A549 (cell line): ENCODE results near the gene HPRT1. TPM values are rescaled to one million over a fixed set of nuclear protein-coding genes. Genes with fewer than 3 reads are reported as not detected.
"Not testable (repeated sequence)": the region's sequence is repeated elsewhere in the genome, so short reads cannot be mapped to it uniquely, and the experiment has no call there.

Experiments used
- ATAC-seq, 2 experiments: fragments of 200-7000 bp in 1 of 2; fragments of >200 bp in 1 of 2; cut with Nextera tagmentation in 1 of 2; cut with Tn5 transposase in 1 of 2; 3 replicates each; pipeline versions ENCODE4 v1.8.0 to v1.9.1; 2018 to 2020; ENCODE audit warnings: mild to moderate bottlenecking in 1 of 2, moderate library complexity in 1 of 2
- CTCF ChIA-PET: fragments of 300-600 bp; sonication (Branson Sonifier 250); formaldehyde crosslinking; extraction: SDS; loops from one replicate; lab custom pipeline; 2021; ENCODE audit warnings: antibody characterized with exemption, inconsistent platforms; lab: Yijun Ruan, JAX
- POLR2A ChIA-PET: fragments of 350-600 bp; formaldehyde crosslinking; extraction: SDS; loops from one replicate; lab custom pipeline; 2021; ENCODE audit warnings: antibody characterized with exemption, inconsistent platforms; lab: Yijun Ruan, JAX
- DNase-seq, 2 experiments: peaks; one replicate each; pipeline versions ENCODE4 v3.0.0 to v3.0.0-alpha.2; 2011 to 2016; ENCODE audit warnings: low read depth in 1 of 2, low spot score in 1 of 2
- FAIRE-seq: peaks from 2 replicates; lab custom pipeline; 2011; peaks lifted over from hg19 to GRCh38; lab: Jason Lieb, UNC
- H3K27ac ChIP-seq, 2 experiments: fragments of >200 bp; sonication (Bioruptor Twin); formaldehyde crosslinking; 3 replicates each; pipeline ENCODE4 v1.5.1; 2016 to 2017
- H3K4me1 ChIP-seq: fragments of >200 bp; sonication (Bioruptor Twin); formaldehyde crosslinking; 3 replicates; pipeline ENCODE4 v1.6.1; 2016
- H3K4me2 ChIP-seq: fragments of >200 bp; sonication (Bioruptor Twin); formaldehyde crosslinking; 3 replicates; pipeline ENCODE4 v1.6.1; 2016
- H3K4me3 ChIP-seq: fragments of >200 bp; sonication (Bioruptor Twin); formaldehyde crosslinking; 3 replicates; pipeline ENCODE4 v1.5.1; 2016
- H3K9me3 ChIP-seq: fragments of >200 bp; sonication (Bioruptor Twin); formaldehyde crosslinking; 3 replicates; pipeline ENCODE4 v1.6.1; 2016
- EP300 ChIP-seq, 2 experiments: fragments of >200 bp; sonication (Bioruptor Twin); formaldehyde crosslinking; IDR thresholded peaks; 2 replicates in 1 of 2; 3 replicates in 1 of 2; pipeline ENCODE4 v1.6.1; 2016 to 2017
- ESRRA ChIP-seq: fragments of 150-350 bp; IDR thresholded peaks from 2 replicates; pipeline ENCODE4 v1.6.1; 2014; ENCODE audit warnings: mild to moderate bottlenecking, low read length, borderline replicate concordance
- FOSB ChIP-seq: fragments of 250-450 bp; sonication (Bioruptor Pico); IDR thresholded peaks from 2 replicates; pipeline ENCODE4 v1.5.0; 2020; ENCODE audit warnings: mild to moderate bottlenecking, moderate library complexity
- FOXS1 ChIP-seq: fragments of 250-450 bp; sonication (Bioruptor Pico); IDR thresholded peaks from 2 replicates; pipeline ENCODE4 v1.5.0; 2020; ENCODE audit warnings: mild to moderate bottlenecking, moderate library complexity
- HOXB13 ChIP-seq: fragments of 250-450 bp; sonication (Bioruptor Pico); IDR thresholded peaks from 2 replicates; pipeline ENCODE4 v1.5.0; 2020; ENCODE audit warnings: low read depth, mild to moderate bottlenecking, moderate library complexity
- HOXB5 ChIP-seq: fragments of 250-450 bp; sonication (Bioruptor Pico); IDR thresholded peaks from 2 replicates; pipeline ENCODE4 v1.5.0; 2020; ENCODE audit warnings: mild to moderate bottlenecking, moderate library complexity
- JUN ChIP-seq, 2 experiments: fragments of >200 bp; sonication (Bioruptor Twin); formaldehyde crosslinking; IDR thresholded peaks; 2 replicates in 1 of 2; 3 replicates in 1 of 2; pipeline ENCODE4 v1.6.1; 2016 to 2017
- JUNB ChIP-seq: fragments of >200 bp; sonication (Bioruptor Twin); formaldehyde crosslinking; IDR thresholded peaks from 2 replicates; pipeline ENCODE4 v1.6.1; 2016
- KDM5A ChIP-seq: fragments of 200-600 bp; sonication (generic); IDR thresholded peaks from 2 replicates; pipeline ENCODE4 v1.6.1; 2016; ENCODE audit warnings: antibody characterized with exemption, mild to moderate bottlenecking
- MAFK ChIP-seq: fragments of 450-650 bp; IDR thresholded peaks from 2 replicates; pipeline ENCODE4 v1.6.1; 2014; ENCODE audit not compliant: partially characterized antibody
- MAZ ChIP-seq: fragments of 150-350 bp; IDR thresholded peaks from 2 replicates; pipeline ENCODE4 v1.6.1; 2014; ENCODE audit warnings: antibody characterized with exemption, low read depth, low read length, borderline replicate concordance
- MYC ChIP-seq: IDR thresholded peaks from 2 replicates; pipeline ENCODE4 v1.6.1; 2012; ENCODE audit warnings: mild to moderate bottlenecking, inconsistent platforms, low read length, improper control_type of control experiment, borderline replicate concordance
- POLR2A ChIP-seq: IDR thresholded peaks from 2 replicates; pipeline ENCODE4 v1.6.1; 2012; ENCODE audit warnings: mild to moderate bottlenecking, low read length
- POLR2AphosphoS2 ChIP-seq: conservative IDR thresholded peaks from 2 replicates; pipeline ENCODE4 v1.6.1; 2012; ENCODE audit warnings: low read length, improper control_type of control experiment, inconsistent platforms
- RAD21 ChIP-seq, 2 experiments: fragments of >200 bp in 1 of 2; sonication (Bioruptor Twin) in 1 of 2; formaldehyde crosslinking in 1 of 2; IDR thresholded peaks in 1 of 2; conservative IDR thresholded peaks in 1 of 2; 2 replicates in 1 of 2; 3 replicates in 1 of 2; pipeline ENCODE4 v1.6.1; 2012 to 2018; ENCODE audit warnings: inconsistent platforms in 1 of 2
- RCOR1 ChIP-seq: fragments of 150-350 bp; IDR thresholded peaks from 2 replicates; pipeline ENCODE4 v1.6.1; 2014; ENCODE audit warnings: antibody characterized with exemption, low read length, low read depth
- SMC3 ChIP-seq: fragments of >200 bp; sonication (Bioruptor Twin); formaldehyde crosslinking; IDR thresholded peaks from 3 replicates; pipeline ENCODE4 v1.6.1; 2018; ENCODE audit warnings: inconsistent platforms
- SREBF2 ChIP-seq: fragments of 450-650 bp; IDR thresholded peaks from 2 replicates; pipeline ENCODE4 v1.6.1; 2014; ENCODE audit warnings: mild to moderate bottlenecking, moderate library complexity
- ZFP36 ChIP-seq: fragments of 450-650 bp; IDR thresholded peaks from 2 replicates; pipeline ENCODE4 v1.6.1; 2014; ENCODE audit warnings: borderline replicate concordance; ENCODE audit not compliant: partially characterized antibody
- ZSCAN20 ChIP-seq: fragments of 250-450 bp; sonication (Bioruptor Pico); IDR thresholded peaks from 2 replicates; pipeline ENCODE4 v1.8.0; 2022; ENCODE audit warnings: mild to moderate bottlenecking, moderate library complexity
- WGBS: methylation state at CpG from one replicate; pipeline ENCODE4 v1.1.6; 2017; ENCODE audit errors: missing lambda C conversion rate; 5-methylcytosine and 5-hydroxymethylcytosine counted together
- polyA plus RNA-seq, 4 experiments: library from polyadenylated mRNA; depleted of rRNA in 3 of 4; stranded (reverse); fragments of >200 nt; fragmentation: RNase III in 1 of 4; extraction: RNeasy Plus Mini Kit Qiagen cat#74134 plus additional on column Dnase treatment in 1 of 4; gene quantifications; 2 replicates in 3 of 4; 3 replicates in 1 of 4; pipeline ENCODE4 v1.2.3, GENCODE V29; 2011 to 2017
- TF ChIP-seq, protein P1 (sequence below): fragments of >200 bp; sonication (Bioruptor Twin); formaldehyde crosslinking; IDR thresholded peaks from 2 replicates; pipeline ENCODE4 v1.6.1; 2016
- TF ChIP-seq, protein P2 (sequence below): fragments of >200 bp; sonication (Bioruptor Twin); formaldehyde crosslinking; IDR thresholded peaks from 3 replicates; pipeline ENCODE4 v1.6.1; 2016
- TF ChIP-seq, protein P3 (sequence below): fragments of 200-600 bp; sonication (generic); IDR thresholded peaks from 2 replicates; pipeline ENCODE4 v1.6.1; 2016; ENCODE audit warnings: antibody characterized with exemption, mild to moderate bottlenecking, moderate library complexity

HPRT1 gene
- polyA plus RNA-seq, 2 of the 4 experiments (the other 2 are of a cell fraction), result 96.6 to 97.4 TPM

DNA sequence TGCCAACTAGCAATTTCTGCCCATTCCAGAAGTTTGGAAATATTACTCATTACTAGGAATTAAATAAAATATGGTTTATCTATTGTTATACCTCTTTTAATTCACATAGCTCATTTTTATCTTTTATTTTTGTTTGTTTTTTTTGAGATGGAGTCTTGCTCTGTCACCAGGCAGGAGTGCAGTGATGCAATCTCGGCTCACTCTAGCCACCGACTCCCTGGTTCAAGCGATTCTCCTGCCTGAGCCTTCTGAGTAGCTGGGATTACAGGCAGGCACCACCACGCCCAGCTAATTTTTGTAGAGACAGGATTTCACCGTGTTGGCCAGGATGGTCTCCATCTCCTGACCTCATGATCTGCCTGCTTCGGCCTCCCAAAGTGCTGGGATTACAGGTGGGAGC, 4.5 kb downstream of the HPRT1 start:
- peaks cover 19% of the 10 kb centered on the region; the same call in 2 of the 3 replicates for H3K4me1 ChIP-seq
- not testable (repeated sequence) for H3K4me2 ChIP-seq, ATAC-seq, H3K27ac ChIP-seq, FAIRE-seq, H3K4me3 ChIP-seq, DNase-seq, H3K9me3 ChIP-seq
- ChIA-PET CTCF (interaction anchor here (0.6 to 1.6 kb wide), 4 partner anchors 14 to 317 kb away, joined by 3 to 4 read pairs (median 4); no protein-coding TSS in a partner anchor), POLR2A (interaction anchor here (0.7 kb wide), 1 partner anchor 90 kb away, joined by 3 read pairs; no protein-coding TSS in a partner anchor)
- 87% methylated on average over 6 of the region's 6 CpGs for WGBS

DNA sequence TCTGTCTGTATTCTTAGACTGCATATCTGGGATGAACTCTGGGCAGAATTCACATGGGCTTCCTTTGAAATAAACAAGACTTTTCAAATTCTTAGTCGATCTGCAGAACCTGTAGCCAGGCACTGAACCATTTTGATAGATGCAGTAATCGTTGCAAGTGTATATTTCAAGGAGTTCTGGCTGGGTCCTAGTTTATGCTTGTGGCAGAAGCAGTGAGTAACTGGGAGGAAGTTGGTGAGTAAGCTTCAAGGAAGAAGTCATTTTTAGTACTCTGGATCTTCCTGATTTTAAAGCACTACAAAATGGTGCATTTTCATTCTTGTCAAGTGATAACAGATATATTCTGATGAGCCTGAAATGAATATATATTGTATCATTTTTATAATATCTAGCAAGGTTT, 9.5 kb downstream of the HPRT1 start:
- no peak overlapping the region for H3K4me2 ChIP-seq
- CTCF ChIA-PET, result no interaction called here
- 5% methylated on average over 2 of the region's 2 CpGs for WGBS

DNA sequence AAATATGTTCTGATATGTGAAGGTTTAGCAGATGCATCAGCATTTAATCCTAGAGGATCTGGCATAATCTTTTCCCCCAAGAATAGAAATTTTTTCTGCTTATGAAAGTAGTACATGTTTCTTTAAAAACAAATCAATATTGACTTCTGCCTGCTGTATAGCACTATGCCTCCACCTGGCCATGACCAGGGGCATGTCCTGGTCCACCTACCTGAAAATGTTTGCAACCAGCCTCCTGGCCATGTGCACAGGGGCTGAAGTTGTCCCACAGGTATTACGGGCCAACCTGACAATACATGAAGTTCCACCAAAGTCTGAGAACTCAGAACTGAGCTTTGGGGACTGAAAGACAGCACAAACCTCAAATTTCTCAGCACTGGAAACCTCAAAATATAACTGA, 10.0 kb downstream of the HPRT1 start:
- Histone ChIP-seq H3K4me1 (0 out of 3 replicates have a peak, but pooled peaks cover 3% of the 10 kb centered on the region), H3K4me3 (no peak overlapping the region), H3K27ac (no peak overlapping the region), H3K9me3 (no peaks in the 10 kb centered on the region), H3K4me2 (no peak overlapping the region)
- WGBS, result 100% methylated on average over 1 of the region's 1 CpG
- POLR2A ChIA-PET, result no interaction called here
- CTCF ChIA-PET, result no interaction called here
- FAIRE-seq (no peak), DNase-seq (no peak), ATAC-seq (no peak)
- TF ChIP-seq JUN (IDR thresholded peaks at IDR 0.05), result no peak
- no peak for TF ChIP-seq HOXB13 (CRISPR knock-in tag)
- no peak for TF ChIP-seq SMC3
- TF ChIP-seq, protein P1, sequence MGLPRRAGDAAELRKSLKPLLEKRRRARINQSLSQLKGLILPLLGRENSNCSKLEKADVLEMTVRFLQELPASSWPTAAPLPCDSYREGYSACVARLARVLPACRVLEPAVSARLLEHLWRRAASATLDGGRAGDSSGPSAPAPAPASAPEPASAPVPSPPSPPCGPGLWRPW, result no peak
- TF ChIP-seq JUNB, result no peak
- no peak for TF ChIP-seq MAFK
- TF ChIP-seq, protein P2, sequence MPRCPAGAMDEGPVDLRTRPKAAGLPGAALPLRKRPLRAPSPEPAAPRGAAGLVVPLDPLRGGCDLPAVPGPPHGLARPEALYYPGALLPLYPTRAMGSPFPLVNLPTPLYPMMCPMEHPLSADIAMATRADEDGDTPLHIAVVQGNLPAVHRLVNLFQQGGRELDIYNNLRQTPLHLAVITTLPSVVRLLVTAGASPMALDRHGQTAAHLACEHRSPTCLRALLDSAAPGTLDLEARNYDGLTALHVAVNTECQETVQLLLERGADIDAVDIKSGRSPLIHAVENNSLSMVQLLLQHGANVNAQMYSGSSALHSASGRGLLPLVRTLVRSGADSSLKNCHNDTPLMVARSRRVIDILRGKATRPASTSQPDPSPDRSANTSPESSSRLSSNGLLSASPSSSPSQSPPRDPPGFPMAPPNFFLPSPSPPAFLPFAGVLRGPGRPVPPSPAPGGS, result no peak
- no peak for TF ChIP-seq ZFP36
- no peak for TF ChIP-seq MYC
- no peak for TF ChIP-seq MAZ
- no peak for TF ChIP-seq ESRRA
- TF ChIP-seq ZSCAN20, result no peak
- no peak for TF ChIP-seq FOXS1 (CRISPR knock-in tag)
- TF ChIP-seq RAD21 (conservative IDR thresholded peaks at IDR 0.05 in 1 of 2, IDR thresholded peaks at IDR 0.05 in 1 of 2), result no peak
- TF ChIP-seq SREBF2, result no peak

More for the DNA sequence above, 9.5 kb downstream of the HPRT1 start:
- DNase-seq, result no peak
- POLR2A ChIA-PET, result no interaction called here
- Histone ChIP-seq H3K4me3 (no peak overlapping the region), H3K27ac (no peak overlapping the region)
- TF ChIP-seq HOXB5 (CRISPR knock-in tag) (no peak), POLR2AphosphoS2 (no peak), MAFK (no peak), EP300 (IDR thresholded peaks at IDR 0.05) (no peak), RCOR1 (no peak), POLR2A (no peak), KDM5A (no peak), MYC (no peak), FOSB (no peak)
- TF ChIP-seq, protein P3, sequence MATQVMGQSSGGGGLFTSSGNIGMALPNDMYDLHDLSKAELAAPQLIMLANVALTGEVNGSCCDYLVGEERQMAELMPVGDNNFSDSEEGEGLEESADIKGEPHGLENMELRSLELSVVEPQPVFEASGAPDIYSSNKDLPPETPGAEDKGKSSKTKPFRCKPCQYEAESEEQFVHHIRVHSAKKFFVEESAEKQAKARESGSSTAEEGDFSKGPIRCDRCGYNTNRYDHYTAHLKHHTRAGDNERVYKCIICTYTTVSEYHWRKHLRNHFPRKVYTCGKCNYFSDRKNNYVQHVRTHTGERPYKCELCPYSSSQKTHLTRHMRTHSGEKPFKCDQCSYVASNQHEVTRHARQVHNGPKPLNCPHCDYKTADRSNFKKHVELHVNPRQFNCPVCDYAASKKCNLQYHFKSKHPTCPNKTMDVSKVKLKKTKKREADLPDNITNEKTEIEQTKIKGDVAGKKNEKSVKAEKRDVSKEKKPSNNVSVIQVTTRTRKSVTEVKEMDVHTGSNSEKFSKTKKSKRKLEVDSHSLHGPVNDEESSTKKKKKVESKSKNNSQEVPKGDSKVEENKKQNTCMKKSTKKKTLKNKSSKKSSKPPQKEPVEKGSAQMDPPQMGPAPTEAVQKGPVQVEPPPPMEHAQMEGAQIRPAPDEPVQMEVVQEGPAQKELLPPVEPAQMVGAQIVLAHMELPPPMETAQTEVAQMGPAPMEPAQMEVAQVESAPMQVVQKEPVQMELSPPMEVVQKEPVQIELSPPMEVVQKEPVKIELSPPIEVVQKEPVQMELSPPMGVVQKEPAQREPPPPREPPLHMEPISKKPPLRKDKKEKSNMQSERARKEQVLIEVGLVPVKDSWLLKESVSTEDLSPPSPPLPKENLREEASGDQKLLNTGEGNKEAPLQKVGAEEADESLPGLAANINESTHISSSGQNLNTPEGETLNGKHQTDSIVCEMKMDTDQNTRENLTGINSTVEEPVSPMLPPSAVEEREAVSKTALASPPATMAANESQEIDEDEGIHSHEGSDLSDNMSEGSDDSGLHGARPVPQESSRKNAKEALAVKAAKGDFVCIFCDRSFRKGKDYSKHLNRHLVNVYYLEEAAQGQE, result no peak
- TF ChIP-seq, all 56 proteins: peak for 0
- ATAC-seq (no peak), FAIRE-seq (no peak)
- 0 out of 3 replicates have a peak, but pooled peaks cover 3% of the 10 kb centered on the region for H3K4me1 ChIP-seq
- H3K9me3 ChIP-seq, result no peaks in the 10 kb centered on the region
